ENCODE data around the gene FOCAD. TPM values are rescaled to one million over a fixed set of nuclear protein-coding genes. Genes with fewer than 3 reads are reported as not detected.

The FOCAD gene
- total RNA-seq, 1 donor from 2014 or later, result 30.0 TPM

GRCh38 chr9:20904995-20905394 is 220.9 kb downstream of the FOCAD start:
- H3K4me3 ChIP-seq (ENCODE audit: low read depth, low read length), result no peak overlapping the region
- DNase-seq (ENCODE audit: low read depth), result no peak
- no peak for TF ChIP-seq CTCF (conservative IDR thresholded peaks at IDR 0.05; ENCODE audit: low read depth, low read length)

DNA sequence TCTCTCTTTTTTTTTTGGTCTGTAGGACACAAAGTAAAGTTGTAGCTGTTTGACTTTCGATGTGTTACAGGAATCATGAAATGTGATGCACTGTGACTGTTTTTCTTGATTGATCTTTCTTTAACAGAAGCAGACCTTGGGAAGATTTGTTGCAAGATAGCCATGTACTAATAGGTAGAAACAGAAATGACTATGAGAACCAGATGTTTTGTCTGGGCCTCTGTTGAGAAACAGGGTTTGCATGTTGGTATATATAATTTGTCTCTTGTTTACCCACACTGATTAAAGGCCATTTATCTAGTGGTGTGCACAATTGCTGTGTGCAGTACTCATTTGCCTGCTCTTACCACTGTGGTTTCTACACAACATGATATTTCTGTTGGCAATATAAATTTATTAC is 222.3 kb downstream of the FOCAD start:
- no peak for DNase-seq (ENCODE audit: low read depth)
- H3K4me3 ChIP-seq (ENCODE audit: low read depth, low read length), result no peak overlapping the region
- no peak for TF ChIP-seq CTCF (conservative IDR thresholded peaks at IDR 0.05; ENCODE audit: low read depth, low read length)

DNA sequence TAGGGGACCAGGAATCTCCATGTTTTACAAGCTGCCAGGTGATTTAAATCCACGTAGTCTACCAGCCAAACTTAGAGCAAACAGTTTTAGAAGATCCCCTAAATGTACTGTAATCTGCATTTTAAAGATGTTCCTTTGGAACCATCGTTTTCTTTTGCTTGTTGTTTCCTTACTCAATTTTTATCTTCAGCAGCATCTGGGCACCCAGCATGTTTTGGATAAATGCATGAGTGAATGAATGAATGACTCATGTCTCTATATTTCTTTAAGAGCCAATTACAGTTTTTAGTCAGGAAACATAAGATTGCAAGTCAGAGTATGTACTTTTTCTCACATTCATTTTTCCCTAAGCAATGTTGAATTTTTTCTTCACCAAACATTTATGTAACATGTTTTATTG is 224.4 kb downstream of the FOCAD start:
- H3K4me3 ChIP-seq (ENCODE audit: low read depth, low read length), result no peak overlapping the region
- DNase-seq (ENCODE audit: low read depth), result no peak
- TF ChIP-seq CTCF (conservative IDR thresholded peaks at IDR 0.05; ENCODE audit: low read depth, low read length), result no peak

GRCh38 chr9:20914556-20914955 is 230.5 kb downstream of the FOCAD start:
- no peak overlapping the region for H3K4me3 ChIP-seq (ENCODE audit: low read depth, low read length)
- DNase-seq (ENCODE audit: low read depth), result no peak
- TF ChIP-seq CTCF (conservative IDR thresholded peaks at IDR 0.05; ENCODE audit: low read depth, low read length), result no peak

- no peak for DNase-seq (ENCODE audit: low read depth)
- no peak overlapping the region for H3K4me3 ChIP-seq (ENCODE audit: low read depth, low read length)
- no peak for TF ChIP-seq CTCF (conservative IDR thresholded peaks at IDR 0.05; ENCODE audit: low read depth, low read length)
Measured at GRCh38 chr9:20921362-20921761, 237.3 kb downstream of the FOCAD start.

DNA sequence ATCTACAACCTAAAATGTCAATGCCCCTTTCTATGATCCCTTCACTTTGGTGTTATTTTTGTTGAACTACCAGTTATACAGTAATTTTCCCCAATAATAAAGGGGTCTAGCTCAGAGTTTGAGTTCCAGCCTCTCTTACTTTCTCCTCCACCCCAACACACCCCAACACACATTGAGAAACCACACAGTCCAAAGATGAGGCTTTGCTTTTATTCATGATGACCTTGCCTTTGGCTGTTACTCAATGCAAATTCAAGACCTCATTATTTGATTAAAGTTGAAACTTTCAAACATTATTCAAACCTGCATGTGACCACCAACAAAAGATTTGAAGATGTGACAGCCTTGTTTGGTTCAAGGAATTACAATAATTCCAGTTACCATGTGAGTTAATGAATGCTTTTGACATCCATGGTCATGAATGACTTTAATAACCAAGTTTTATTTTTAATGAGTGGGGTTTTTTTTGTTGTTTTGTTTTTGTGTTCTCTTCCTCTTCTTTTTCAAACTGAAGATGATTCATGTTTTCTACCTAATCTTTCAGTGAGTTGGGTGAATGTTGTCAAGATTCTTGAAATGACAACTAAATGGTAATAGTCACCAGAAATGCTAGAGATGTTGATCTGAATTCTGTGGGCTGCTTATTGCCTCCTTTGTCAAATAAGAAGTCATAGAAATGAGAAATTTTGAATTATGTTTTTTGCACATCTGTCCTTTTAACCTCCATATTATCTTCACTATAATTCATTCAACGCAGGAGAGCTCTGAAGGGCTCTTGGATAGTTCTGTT is 241.4 kb downstream of the FOCAD start:
- H3K4me3 ChIP-seq (ENCODE audit: low read depth, low read length), result no peak overlapping the region
- TF ChIP-seq CTCF (conservative IDR thresholded peaks at IDR 0.05; ENCODE audit: low read depth, low read length), result no peak
- no peak for DNase-seq (ENCODE audit: low read depth)

GRCh38 chr9:20929276-20929675 is 245.2 kb downstream of the FOCAD start:
- no peak overlapping the region for H3K4me3 ChIP-seq (ENCODE audit: low read depth, low read length)
- no peak for TF ChIP-seq CTCF (conservative IDR thresholded peaks at IDR 0.05; ENCODE audit: low read depth, low read length)
- no peak for DNase-seq (ENCODE audit: low read depth)

Measured in epithelial cell of proximal tubule (primary cell).